Activated CD4-positive, alpha-beta T cell treated with anti-CD3 and anti-CD28 coated beads for 36 hours (primary cell): ENCODE measurements around the gene IFNA16. TPM values are rescaled to one million over a fixed set of nuclear protein-coding genes. Genes with fewer than 3 reads are reported as not detected.
"Not testable (repeated sequence)": the region's sequence is repeated elsewhere in the genome, so short reads cannot be mapped to it uniquely, and the experiment has no call there.

Experiments
- ATAC-seq: fragments of 200-7000 bp; cut with Tn5 transposase; one replicate; pipeline ENCODE4 v1.10.0; 2021; ENCODE audit warnings: mild to moderate bottlenecking, moderate library complexity
- CTCF ChIA-PET: fragments of 350-600 bp; sonication (Branson Sonifier 250); formaldehyde crosslinking; loops from one replicate; lab custom pipeline; 2021; ENCODE audit warnings: antibody characterized with exemption; lab: Charles Lee
- POLR2A ChIA-PET: fragments of 350-600 bp; sonication (Branson Sonifier 250); formaldehyde crosslinking; loops from one replicate; lab custom pipeline; 2021; ENCODE audit warnings: antibody characterized with exemption, inconsistent platforms; lab: Charles Lee
- DNase-seq: peaks from one replicate; pipeline ENCODE4 v3.0.0-alpha.2; 2020
- H3K27ac Mint-ChIP-seq: one replicate; pipeline ENCODE4 v1.8.0; 2021; ENCODE audit warnings: mixed read lengths
- H3K27me3 Mint-ChIP-seq: one replicate; pipeline ENCODE4 v1.8.0; 2021; ENCODE audit warnings: mixed read lengths
- H3K36me3 Mint-ChIP-seq: one replicate; pipeline ENCODE4 v1.8.0; 2021; ENCODE audit warnings: low read depth, mixed read lengths
- H3K4me1 Mint-ChIP-seq: one replicate; pipeline ENCODE4 v1.8.0; 2021; ENCODE audit warnings: mixed read lengths
- H3K4me3 Mint-ChIP-seq: one replicate; pipeline ENCODE4 v1.8.0; 2021; ENCODE audit warnings: mild to moderate bottlenecking, moderate library complexity, mixed read lengths
- H3K9me3 Mint-ChIP-seq: one replicate; pipeline ENCODE4 v1.8.0; 2021; ENCODE audit warnings: low read depth, mixed read lengths
- intact Hi-C, 2 experiments: fragments of 100-400 bp; cut with DNase I in 1 of 2; cut with micrococcal nuclease in 1 of 2; formaldehyde crosslinking; loops; one replicate each; pipeline versions ENCODE4 v1.14.2 to v1.15.1; 2022 to 2024; cut with DNase I, micrococcal nuclease
- total RNA-seq, 2 experiments: library from RNA; stranded (reverse); gene quantifications; one replicate each; pipeline ENCODE4 v1.2.3, GENCODE V29; 2021

IFNA16 gene
- total RNA-seq, 2 experiments from 2014 or later, result not detected

DNA sequence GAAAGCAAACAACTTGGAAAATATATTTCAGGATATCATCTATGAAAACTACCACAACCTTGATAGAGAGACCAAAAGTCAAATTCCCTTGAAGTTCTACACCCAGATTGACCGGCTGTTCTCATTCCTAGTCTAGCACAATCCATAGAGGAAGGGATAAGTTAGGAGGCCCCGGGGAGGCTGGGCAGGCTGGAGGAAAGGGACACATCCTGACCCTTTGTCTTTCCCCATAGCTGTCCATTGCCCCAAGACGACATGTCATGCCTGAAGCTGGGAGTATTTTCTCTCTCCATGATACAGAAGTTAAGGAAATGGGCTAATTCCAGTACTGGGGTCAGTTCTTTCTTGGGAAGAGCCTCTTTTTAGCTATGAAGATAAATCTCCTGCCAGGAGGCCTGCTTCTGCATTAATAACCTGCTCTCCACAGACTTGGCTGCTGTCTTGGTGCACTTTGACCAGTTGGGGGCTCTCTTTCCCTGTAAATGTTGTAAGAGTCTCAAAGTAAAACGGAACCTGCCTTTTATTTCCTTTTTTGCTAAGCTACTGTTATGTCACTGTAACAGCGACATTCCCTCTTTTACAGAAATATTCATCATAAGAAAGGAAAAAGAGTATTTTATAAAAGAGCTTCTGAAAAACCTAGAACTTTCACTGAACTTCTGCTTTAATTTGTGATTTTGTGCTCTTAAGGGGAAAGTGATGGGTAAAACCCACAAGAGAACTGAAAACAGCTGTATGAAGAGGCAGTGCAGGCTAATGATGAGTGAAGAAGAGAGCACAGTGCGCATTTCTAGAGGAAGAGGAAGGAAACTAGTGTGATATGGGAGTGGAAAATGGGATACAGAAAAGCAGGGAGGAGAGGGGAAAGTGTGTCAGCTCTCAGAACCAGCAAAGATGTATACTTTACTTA lies 22.0 kb downstream of the IFNA16 start:
- H3K4me1 Mint-ChIP-seq, result not testable (repeated sequence)

DNA sequence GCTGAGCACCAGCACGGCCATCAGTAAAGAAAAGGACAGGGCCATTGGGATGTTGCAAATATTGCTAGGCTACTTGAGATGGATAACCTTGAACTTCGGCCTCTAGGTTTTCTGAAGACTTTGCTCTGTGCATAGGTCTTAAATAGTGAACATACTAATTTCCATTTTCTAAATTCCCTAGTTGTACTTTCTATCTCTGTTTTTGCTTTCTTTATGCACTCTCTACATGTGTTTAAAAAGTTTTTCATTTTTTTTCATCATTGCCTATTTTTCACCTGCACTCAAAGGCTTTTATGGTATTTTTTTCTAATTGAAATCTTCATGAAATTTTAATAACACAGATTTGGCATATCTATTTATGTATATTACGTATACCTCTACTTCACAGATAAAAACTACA lies 29.6 kb downstream of the IFNA16 start, which contains the start of gene IFNA4:
IFNA4 (minus strand) TSS at position 101 of the 400 bp plus-strand sequence; CDS start at position 45, 56 bp downstream.
- DNase-seq, H3K27ac Mint-ChIP-seq, intact Hi-C loops, H3K4me1 Mint-ChIP-seq, H3K4me3 Mint-ChIP-seq, CTCF ChIA-PET, H3K9me3 Mint-ChIP-seq, POLR2A ChIA-PET, H3K36me3 Mint-ChIP-seq, H3K27me3 Mint-ChIP-seq, ATAC-seq: not testable (repeated sequence)

More for the DNA sequence above, 22.0 kb downstream of the IFNA16 start:
- H3K4me3 Mint-ChIP-seq, POLR2A ChIA-PET, H3K27ac Mint-ChIP-seq, H3K9me3 Mint-ChIP-seq, H3K36me3 Mint-ChIP-seq, H3K27me3 Mint-ChIP-seq: not testable (repeated sequence)
- intact Hi-C loops, result loop anchor here (1.0 to 10.0 kb wide), 6 partner anchors 122 to 594 kb away; no protein-coding TSS in a partner anchor
- CTCF ChIA-PET, result interaction anchor here (0.6 to 1.7 kb wide), 34 partner anchors 9 to 618 kb away, joined by 3 to 9 read pairs (median 4); partner anchors contain the start of gene IFNA16
- DNase-seq, result peak; percentile 58
- ATAC-seq, result peak; percentile 93

DNA sequence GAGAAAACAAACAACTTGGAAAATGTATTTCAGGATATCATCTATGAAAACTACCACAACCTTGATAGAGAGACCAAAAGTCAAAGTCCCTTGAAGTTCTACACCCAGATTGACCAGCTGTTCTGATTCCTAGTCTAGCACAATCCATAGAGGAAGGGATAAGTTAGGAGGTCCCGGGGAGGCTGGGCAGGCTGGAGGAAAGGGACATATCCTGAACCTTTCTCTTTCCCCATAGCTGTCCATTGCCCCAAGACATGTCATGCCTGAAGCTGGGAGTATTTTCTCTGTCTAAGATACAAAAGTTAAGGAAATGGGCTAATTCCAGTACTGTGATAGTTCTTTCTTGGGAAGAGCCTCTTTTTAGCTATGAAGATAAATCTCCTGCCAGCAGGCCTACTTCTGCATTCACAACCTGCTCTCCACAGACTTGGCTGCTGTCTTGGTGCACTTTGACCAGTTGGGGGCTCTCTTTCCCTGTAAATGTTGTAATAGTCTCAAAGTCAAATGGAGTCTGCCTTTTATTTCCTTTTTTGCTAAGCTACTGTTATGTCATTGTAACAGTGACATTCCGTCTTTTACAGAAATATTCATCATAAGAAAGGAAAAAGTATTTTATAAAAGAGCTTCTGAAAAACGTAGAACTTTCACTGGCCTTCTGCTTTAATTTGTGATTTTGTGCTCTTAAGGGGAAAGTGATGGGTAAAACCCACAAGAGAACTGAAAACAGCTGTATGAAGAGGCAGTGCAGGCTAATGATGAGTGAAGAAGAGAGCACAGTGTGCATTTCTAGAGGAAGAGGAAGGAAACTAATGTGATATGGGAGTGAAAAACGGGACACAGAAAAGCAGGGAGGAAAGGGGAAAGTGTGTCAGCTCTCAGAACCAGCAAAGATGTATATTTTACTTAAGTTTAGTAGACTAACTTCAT lies 34.0 kb downstream of the IFNA16 start:
- intact Hi-C loops, result not testable (repeated sequence)

DNA sequence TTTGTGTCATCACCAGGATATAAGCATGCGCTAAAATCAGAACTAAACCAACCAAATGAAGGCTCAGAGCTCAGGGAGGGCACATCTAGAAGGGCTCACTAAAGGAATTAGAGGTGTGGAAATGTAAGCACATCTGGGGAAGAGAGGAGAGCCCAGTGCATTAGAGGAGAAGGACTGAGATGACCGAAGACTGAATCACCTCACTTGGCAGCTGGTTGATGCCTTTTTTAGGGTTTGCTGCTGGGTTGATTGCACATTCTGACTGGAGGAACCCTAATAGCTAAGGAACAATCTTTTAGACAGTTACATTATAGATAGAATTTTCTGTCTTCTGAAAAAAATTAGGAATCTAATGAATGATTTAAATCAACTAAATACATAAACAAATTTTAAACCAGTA lies 42.4 kb downstream of the IFNA16 start:
- intact Hi-C loops, result no loop called here
- Mint-ChIP-seq H3K27me3 (peaks cover 2% of the 10 kb centered on the region), H3K4me3 (no peak overlapping the region), H3K36me3 (no peaks in the 10 kb centered on the region), H3K4me1 (no peaks in the 10 kb centered on the region), H3K27ac (no peak overlapping the region), H3K9me3 (no peaks in the 10 kb centered on the region)
- POLR2A ChIA-PET, result no interaction called here
- DNase-seq, result no peak
- CTCF ChIA-PET, result interaction anchor here (0.6 to 1.6 kb wide), 5 partner anchors 9 to 62 kb away, joined by 3 to 6 read pairs (median 4); no protein-coding TSS in a partner anchor
- no peak for ATAC-seq

More for the DNA sequence above, 34.0 kb downstream of the IFNA16 start:
- DNase-seq (peak; percentile 42), ATAC-seq (peak; percentile 83)
- H3K27me3 Mint-ChIP-seq, H3K4me1 Mint-ChIP-seq, H3K9me3 Mint-ChIP-seq, H3K4me3 Mint-ChIP-seq, H3K36me3 Mint-ChIP-seq, H3K27ac Mint-ChIP-seq, POLR2A ChIA-PET: not testable (repeated sequence)
- CTCF ChIA-PET, result interaction anchor here (0.6 to 1.8 kb wide), 24 partner anchors 8 to 1620 kb away, joined by 3 to 7 read pairs (median 3); partner anchors contain the start of genes IFNA17 and IFNA8

DNA sequence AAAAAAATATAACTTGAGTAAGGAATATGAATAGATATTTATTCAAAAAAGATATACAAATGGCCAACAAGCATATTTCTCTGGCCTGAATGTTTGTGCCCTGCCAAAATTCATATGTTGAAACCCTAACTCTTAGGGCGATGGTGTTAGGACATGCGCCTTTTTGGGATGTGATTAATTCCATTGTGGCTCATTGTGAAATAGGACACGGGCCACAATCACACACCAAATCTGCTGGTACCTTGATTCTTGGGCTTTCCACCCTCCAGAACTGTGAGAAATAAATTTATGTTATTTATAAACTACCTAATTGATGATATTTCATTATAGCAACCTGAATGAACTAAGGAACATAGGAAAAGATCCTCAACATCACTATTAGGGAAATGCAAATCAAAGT lies 45.0 kb downstream of the IFNA16 start:
- H3K27ac Mint-ChIP-seq, result no peak overlapping the region
- H3K36me3 Mint-ChIP-seq, result no peaks in the 10 kb centered on the region
- no peaks in the 10 kb centered on the region for H3K9me3 Mint-ChIP-seq
- ATAC-seq, result no peak
- POLR2A ChIA-PET, result no interaction called here
- CTCF ChIA-PET, result interaction anchor here (0.6 kb wide), 1 partner anchor 25 kb away, joined by 4 read pairs; no protein-coding TSS in a partner anchor
- DNase-seq, result no peak
- H3K27me3 Mint-ChIP-seq, result peaks cover 2% of the 10 kb centered on the region
- no peak overlapping the region for H3K4me3 Mint-ChIP-seq
- intact Hi-C loops, result no loop called here
- no peaks in the 10 kb centered on the region for H3K4me1 Mint-ChIP-seq

DNA sequence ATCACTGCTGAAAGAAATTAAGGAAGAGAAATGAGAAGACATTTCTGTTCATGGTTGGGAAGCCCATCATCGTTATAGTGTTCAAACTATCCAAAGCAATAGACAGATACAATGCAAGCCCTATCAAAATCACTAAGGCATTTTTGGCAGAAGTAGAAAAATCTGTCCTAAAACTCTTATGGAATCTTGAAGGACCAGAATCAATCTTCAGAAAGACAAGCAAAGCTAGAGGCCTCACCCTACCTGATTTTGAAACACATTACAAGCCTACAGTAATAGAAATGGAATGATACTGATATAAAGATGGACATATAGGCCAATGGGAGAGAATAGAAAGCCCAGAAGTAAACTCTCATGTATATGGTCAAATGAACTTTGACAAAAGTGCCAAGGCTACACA lies 45.8 kb downstream of the IFNA16 start:
- Mint-ChIP-seq H3K4me3 (no peak overlapping the region), H3K27ac (no peak overlapping the region), H3K27me3 (peaks cover 2% of the 10 kb centered on the region), H3K36me3 (no peaks in the 10 kb centered on the region), H3K4me1 (no peaks in the 10 kb centered on the region), H3K9me3 (no peaks in the 10 kb centered on the region)
- intact Hi-C loops, result no loop called here
- ATAC-seq, result no peak
- CTCF ChIA-PET, result no interaction called here
- DNase-seq, result no peak
- POLR2A ChIA-PET, result no interaction called here

DNA sequence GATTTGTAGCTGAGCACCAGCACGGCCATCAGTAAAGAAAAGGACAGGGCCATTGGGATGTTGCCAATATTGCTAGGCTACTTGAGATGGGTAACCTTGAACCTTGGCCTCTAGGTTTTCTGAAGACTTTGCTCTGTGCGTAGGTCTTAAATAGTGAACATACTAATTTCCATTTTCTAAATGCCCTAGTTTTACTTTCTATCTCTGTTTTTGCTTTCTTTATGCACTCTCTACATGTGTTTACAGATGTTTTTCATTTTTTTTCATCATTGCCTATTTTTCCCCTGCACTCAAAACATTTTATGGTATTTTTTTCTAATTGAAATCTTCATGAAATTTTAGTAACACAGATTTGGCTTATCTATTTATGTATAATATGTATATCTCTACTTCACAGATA lies 50.6 kb downstream of the IFNA16 start, which contains the start of gene IFNA21:
IFNA21 (minus strand) TSS at position 101 of the 400 bp plus-strand sequence; CDS start at position 53, 48 bp downstream.
- H3K36me3 Mint-ChIP-seq, H3K4me1 Mint-ChIP-seq, DNase-seq, H3K4me3 Mint-ChIP-seq, ATAC-seq, intact Hi-C loops, H3K27me3 Mint-ChIP-seq, POLR2A ChIA-PET, H3K27ac Mint-ChIP-seq, H3K9me3 Mint-ChIP-seq: not testable (repeated sequence)
- CTCF ChIA-PET, result interaction anchor here (0.7 kb wide), 1 partner anchor 16 kb away, joined by 3 read pairs; no protein-coding TSS in a partner anchor

Other genes with a start within 250 kb of the IFNA16 start
- gene HACD4, start 185.7 kb downstream of the IFNA16 start, total RNA-seq, result 1 to 10 TPM; 2.7 to 3.0 TPM
- 1 to 10 TPM; 1.4 to 2.2 TPM for gene IFNB1, start 139.4 kb downstream of the IFNA16 start, total RNA-seq
- gene IFNW1, start 75.5 kb downstream of the IFNA16 start, total RNA-seq, result not detected
- not detected for gene IFNA21, start 50.7 kb downstream of the IFNA16 start, total RNA-seq
- not detected for gene IFNA4, start 29.7 kb downstream of the IFNA16 start, total RNA-seq
- not detected for gene IFNA7, start 15.1 kb downstream of the IFNA16 start, total RNA-seq
- gene IFNA10, start 10.2 kb downstream of the IFNA16 start, total RNA-seq, result not detected
- gene IFNA17, start 10.9 kb upstream of the IFNA16 start, total RNA-seq, result not detected
- gene IFNA14, start 22.7 kb upstream of the IFNA16 start, total RNA-seq, result not detected
- gene IFNA5, start 88.0 kb upstream of the IFNA16 start, total RNA-seq, result not detected
- 10 to 100 TPM; 11.7 to 14.7 TPM for gene KLHL9, start 118.1 kb upstream of the IFNA16 start, total RNA-seq
- gene IFNA6, start 133.6 kb upstream of the IFNA16 start, total RNA-seq, result not detected
- gene IFNA13, start 150.7 kb upstream of the IFNA16 start, total RNA-seq, result not detected
- not detected for gene IFNA2, start 168.1 kb upstream of the IFNA16 start, total RNA-seq
- not detected for gene IFNA8, start 191.8 kb upstream of the IFNA16 start, total RNA-seq
- not detected for gene IFNA1, start 223.1 kb upstream of the IFNA16 start, total RNA-seq